Fibroblast of lung (primary cell): ENCODE data around the gene RELCH. TPM values are rescaled to one million over a fixed set of nuclear protein-coding genes. Genes with fewer than 3 reads are reported as not detected.

ENCODE experiments used
- DNase-seq, 2 donors: peaks; one replicate each; pipeline versions ENCODE4 v3.0.0 to v3.0.0-alpha.2; 2010; ENCODE audit warnings: low read depth in 2 of 2
- H2AFZ ChIP-seq: 2 replicates; pipeline ENCODE4 v1.5.1; 2012; ENCODE audit warnings: low read length, control low read depth, inconsistent platforms
- H3K27ac ChIP-seq: 2 replicates; pipeline ENCODE4 v1.5.1; 2011; ENCODE audit warnings: low read length, control low read depth; ENCODE audit not compliant: insufficient read depth
- H3K27me3 ChIP-seq: 2 replicates; pipeline ENCODE4 v1.5.1; 2011; ENCODE audit warnings: mild to moderate bottlenecking, low read length; ENCODE audit not compliant: control insufficient read depth, insufficient read depth
- H3K36me3 ChIP-seq: 2 replicates; pipeline ENCODE4 v1.5.1; 2011; ENCODE audit warnings: low read length; ENCODE audit not compliant: control insufficient read depth, insufficient read depth
- H3K4me1 ChIP-seq: 2 replicates; pipeline ENCODE4 v1.5.1; 2011; ENCODE audit warnings: low read length; ENCODE audit not compliant: control insufficient read depth, insufficient read depth; ENCODE audit errors: extremely low read depth
- H3K4me2 ChIP-seq: 2 replicates; pipeline ENCODE4 v1.5.1; 2011; ENCODE audit warnings: low read length, control low read depth; ENCODE audit not compliant: insufficient read depth; ENCODE audit errors: extremely low read depth
- H3K4me3 ChIP-seq, 4 experiments: fragments of 200-600 bp in 1 of 4; sonication (generic) in 1 of 4; replicated peaks in 1 of 4; 2 replicates each; pipeline ENCODE4 v1.5.1; 2011 to 2016; ENCODE audit warnings: low read length in 4 of 4, low read depth in 3 of 4, mild to moderate bottlenecking in 3 of 4, control low read depth in 2 of 4, inconsistent platforms in 1 of 4, mixed read lengths in 1 of 4; ENCODE audit not compliant: insufficient read depth in 1 of 4; ENCODE audit errors: control extremely low read depth in 1 of 4
- H3K79me2 ChIP-seq: 2 replicates; pipeline ENCODE4 v1.5.1; 2012; ENCODE audit warnings: mild to moderate bottlenecking, low read length, inconsistent platforms; ENCODE audit not compliant: control insufficient read depth, insufficient read depth
- H3K9ac ChIP-seq: 2 replicates; pipeline ENCODE4 v1.5.1; 2011; ENCODE audit warnings: mild to moderate bottlenecking, low read length, control low read depth; ENCODE audit not compliant: insufficient read depth
- H3K9me3 ChIP-seq: 2 replicates; pipeline ENCODE4 v1.5.1; 2012; ENCODE audit warnings: low read depth, low read length; ENCODE audit not compliant: control insufficient read depth, insufficient read depth
- H4K20me1 ChIP-seq: 2 replicates; pipeline ENCODE4 v1.5.1; 2011; ENCODE audit warnings: low read length; ENCODE audit not compliant: control insufficient read depth, insufficient read depth; ENCODE audit errors: extremely low read depth
- CTCF ChIP-seq, 2 donors: IDR thresholded peaks in 1 of 2; conservative IDR thresholded peaks in 1 of 2; 1 replicate in 1 of 2; 2 replicates in 1 of 2; pipeline ENCODE4 v1.5.1; 2011 to 2012; ENCODE audit warnings: low read length in 2 of 2, control low read depth in 1 of 2, inconsistent platforms in 1 of 2, low read depth in 1 of 2, mild to moderate bottlenecking in 1 of 2
- EZH2 ChIP-seq: IDR thresholded peaks from 2 replicates; pipeline ENCODE4 v1.5.1; 2012; ENCODE audit warnings: low read length, control low read depth, mild to moderate bottlenecking; ENCODE audit errors: missing control alignments
- polyA plus RNA-seq, 2 donors: library from polyadenylated mRNA; depleted of rRNA in 1 of 2; stranded (reverse) in 1 of 2; unstranded in 1 of 2; fragments of >200 nt; gene quantifications; 2 replicates each; pipeline ENCODE4 v1.2.1, GENCODE V29; 2011 to 2012; ENCODE audit warnings: missing spikeins in 1 of 2
- total RNA-seq: library from RNA; depleted of rRNA; stranded (reverse); fragments of >200 nt; gene quantifications from 2 replicates; pipeline ENCODE4 v1.2.1, GENCODE V29; 2014

Gene RELCH
- total and polyA plus RNA-seq, 2 donors (not counting 1 experiment from before 2014, with no cell fraction given) = 13.1 to 34.5 TPM

- Histone ChIP-seq H3K9me3 (no peaks in the 10 kb centered on the region), H3K79me2 (no peaks in the 10 kb centered on the region), H3K4me3 (no peak overlapping the region), H3K36me3 (no peaks in the 10 kb centered on the region), H4K20me1 (no peaks in the 10 kb centered on the region), H3K9ac (no peak overlapping the region), H3K27me3 (peaks cover 7% of the 10 kb centered on the region), H3K4me1 (no peaks in the 10 kb centered on the region), H3K27ac (no peak overlapping the region), H3K4me2 (no peak overlapping the region), H2AFZ (no peak overlapping the region)
- no peak for DNase-seq
- TF ChIP-seq CTCF (conservative IDR thresholded peaks at IDR 0.05 in 1 of 2, IDR thresholded peaks at IDR 0.05 in 1 of 2; ENCODE audit: low read depth in 1 of 2, low read length in 2 of 2) = no peak
- TF ChIP-seq EZH2 = no peak
These were observed 159.5 kb downstream of the RELCH start for GRCh38 chr18:62346333-62347088.

- Histone ChIP-seq H3K4me2 (no peak overlapping the region), H3K79me2 (no peaks in the 10 kb centered on the region), H3K4me1 (no peaks in the 10 kb centered on the region), H4K20me1 (no peaks in the 10 kb centered on the region), H3K36me3 (no peaks in the 10 kb centered on the region), H2AFZ (no peak overlapping the region), H3K27ac (no peak overlapping the region), H3K27me3 (peaks cover 7% of the 10 kb centered on the region), H3K9ac (no peak overlapping the region), H3K9me3 (no peaks in the 10 kb centered on the region), H3K4me3 (no peak overlapping the region)
- TF ChIP-seq EZH2 (no peak), CTCF (conservative IDR thresholded peaks at IDR 0.05 in 1 of 2, IDR thresholded peaks at IDR 0.05 in 1 of 2; ENCODE audit: low read depth in 1 of 2, low read length in 2 of 2) (no peak)
- no peak for DNase-seq
These were observed 160.0 kb downstream of the RELCH start for GRCh38 chr18:62347089-62347506.

- H3K36me3 ChIP-seq = no peaks in the 10 kb centered on the region
- H3K4me2 ChIP-seq = no peak overlapping the region
- no peak overlapping the region for H3K27ac ChIP-seq
- no peak overlapping the region for H3K9ac ChIP-seq
- no peak overlapping the region for H2AFZ ChIP-seq
- H3K79me2 ChIP-seq = no peaks in the 10 kb centered on the region
- no peaks in the 10 kb centered on the region for H3K9me3 ChIP-seq
- H3K27me3 ChIP-seq = peaks cover 7% of the 10 kb centered on the region
- H3K4me3 ChIP-seq = no peak overlapping the region
- no peaks in the 10 kb centered on the region for H3K4me1 ChIP-seq
- no peak for TF ChIP-seq EZH2
- no peak for TF ChIP-seq CTCF (conservative IDR thresholded peaks at IDR 0.05 in 1 of 2, IDR thresholded peaks at IDR 0.05 in 1 of 2; ENCODE audit: low read depth in 1 of 2, low read length in 2 of 2)
- DNase-seq = no peak
- no peaks in the 10 kb centered on the region for H4K20me1 ChIP-seq
These were observed 161.4 kb downstream of the RELCH start for GRCh38 chr18:62348474-62348873.
